Measurements from ENCODE around the gene NDEL1.

DNA sequence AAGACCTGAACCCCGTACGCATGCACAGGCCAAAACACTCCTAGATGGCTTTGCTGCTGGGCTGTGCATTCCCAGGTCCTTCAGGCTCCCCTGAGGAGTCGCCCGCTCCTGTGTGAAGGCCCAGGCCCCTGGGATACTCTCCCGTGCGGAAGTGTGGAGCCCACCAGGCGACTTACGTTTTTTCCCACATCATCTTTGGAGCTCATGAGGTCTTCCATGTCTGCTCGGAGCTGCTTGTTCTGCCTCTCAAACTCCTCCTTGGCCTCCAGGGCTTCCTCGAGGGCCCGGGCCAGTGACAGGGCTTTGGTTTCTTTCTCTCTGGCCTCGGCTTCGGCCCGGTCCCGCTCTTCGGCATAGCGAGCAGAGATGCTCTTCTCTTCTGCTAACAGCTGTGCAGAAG is 56.4 kb downstream of the NDEL1 start:
- TF ChIP-seq, protein P1, sequence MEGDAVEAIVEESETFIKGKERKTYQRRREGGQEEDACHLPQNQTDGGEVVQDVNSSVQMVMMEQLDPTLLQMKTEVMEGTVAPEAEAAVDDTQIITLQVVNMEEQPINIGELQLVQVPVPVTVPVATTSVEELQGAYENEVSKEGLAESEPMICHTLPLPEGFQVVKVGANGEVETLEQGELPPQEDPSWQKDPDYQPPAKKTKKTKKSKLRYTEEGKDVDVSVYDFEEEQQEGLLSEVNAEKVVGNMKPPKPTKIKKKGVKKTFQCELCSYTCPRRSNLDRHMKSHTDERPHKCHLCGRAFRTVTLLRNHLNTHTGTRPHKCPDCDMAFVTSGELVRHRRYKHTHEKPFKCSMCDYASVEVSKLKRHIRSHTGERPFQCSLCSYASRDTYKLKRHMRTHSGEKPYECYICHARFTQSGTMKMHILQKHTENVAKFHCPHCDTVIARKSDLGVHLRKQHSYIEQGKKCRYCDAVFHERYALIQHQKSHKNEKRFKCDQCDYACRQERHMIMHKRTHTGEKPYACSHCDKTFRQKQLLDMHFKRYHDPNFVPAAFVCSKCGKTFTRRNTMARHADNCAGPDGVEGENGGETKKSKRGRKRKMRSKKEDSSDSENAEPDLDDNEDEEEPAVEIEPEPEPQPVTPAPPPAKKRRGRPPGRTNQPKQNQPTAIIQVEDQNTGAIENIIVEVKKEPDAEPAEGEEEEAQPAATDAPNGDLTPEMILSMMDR (IDR thresholded peaks at IDR 0.05): no peak
- TF ChIP-seq POLR2A (IDR thresholded peaks at IDR 0.05) (no peak), POLR2AphosphoS5 (IDR thresholded peaks at IDR 0.05; ENCODE audit: insufficient read depth in 1 of 2, low read depth in 1 of 2) (no peak)
